GM12801 (cell line): ENCODE measurements around the gene UXS1.

ENCODE experiments used
- CTCF ChIP-seq: IDR thresholded peaks from one replicate; pipeline ENCODE4 v1.5.1; 2011; ENCODE audit warnings: control low read depth; ENCODE audit not compliant: insufficient read length; ENCODE audit errors: extremely low read depth

The UXS1 gene

GRCh38 chr2:106193977-106194778 lies at the start of gene UXS1:
UXS1 (minus strand) TSS chr2:106194301; CDS start chr2:106194241, 60 bp downstream.
- no peak for TF ChIP-seq CTCF

- no peak for TF ChIP-seq CTCF
Observed at GRCh38 chr2:106233350-106233706, 39.2 kb upstream of the UXS1 start.

DNA sequence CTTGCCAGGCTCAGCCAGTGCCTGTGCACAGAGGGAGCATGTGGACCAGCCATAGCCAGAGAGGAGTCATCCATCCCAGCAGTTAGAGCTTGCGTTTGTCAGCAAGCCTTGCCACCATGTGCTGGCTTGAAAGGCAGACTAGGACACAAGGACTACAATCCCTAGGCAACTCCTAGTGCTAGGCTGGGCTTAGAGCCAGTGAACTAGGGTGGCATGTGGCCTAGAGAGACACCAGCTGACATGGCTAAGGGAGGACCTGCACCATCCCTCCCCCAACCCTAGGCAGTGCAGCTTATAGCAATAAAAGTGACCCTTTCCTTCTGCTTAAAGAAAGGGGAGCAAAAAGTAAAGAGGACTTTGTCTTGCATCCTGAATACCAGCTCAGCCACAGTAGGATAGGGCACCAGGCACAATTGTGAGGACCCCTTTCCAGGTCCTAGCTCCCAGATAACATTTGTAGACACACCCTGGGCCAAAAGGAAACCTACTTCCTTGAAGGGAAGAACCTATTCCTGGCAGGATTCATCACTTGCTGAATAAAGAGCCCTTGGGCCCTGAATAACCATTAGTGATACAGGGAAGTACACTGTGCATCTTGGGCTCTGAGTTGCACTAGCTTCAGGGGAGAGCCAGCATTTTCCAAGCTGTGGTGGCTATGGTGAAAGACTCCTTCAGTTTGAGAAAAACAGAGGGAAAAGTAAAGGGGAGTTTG lies 38.7 kb upstream of the UXS1 start:
- TF ChIP-seq CTCF = no peak

DNA sequence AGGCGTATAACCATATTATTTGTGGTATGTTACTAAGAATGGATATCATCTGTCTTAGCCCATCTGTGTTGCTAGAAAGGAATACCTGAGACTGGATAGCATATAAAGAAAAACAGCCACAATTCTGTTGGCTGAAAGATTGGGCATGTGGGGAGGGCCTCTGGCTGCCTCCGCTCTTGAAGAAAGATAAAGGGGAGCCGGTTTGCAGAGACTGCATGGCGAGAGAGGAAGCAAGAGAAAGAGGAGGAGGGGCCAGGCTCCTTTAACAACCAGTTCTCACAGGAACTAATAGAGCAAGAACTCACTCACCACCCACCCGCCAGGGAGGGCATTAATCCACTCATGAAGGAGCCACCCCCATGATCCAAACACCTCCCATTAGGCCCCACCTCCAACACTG lies 29.2 kb upstream of the UXS1 start:
- no peak for TF ChIP-seq CTCF

DNA sequence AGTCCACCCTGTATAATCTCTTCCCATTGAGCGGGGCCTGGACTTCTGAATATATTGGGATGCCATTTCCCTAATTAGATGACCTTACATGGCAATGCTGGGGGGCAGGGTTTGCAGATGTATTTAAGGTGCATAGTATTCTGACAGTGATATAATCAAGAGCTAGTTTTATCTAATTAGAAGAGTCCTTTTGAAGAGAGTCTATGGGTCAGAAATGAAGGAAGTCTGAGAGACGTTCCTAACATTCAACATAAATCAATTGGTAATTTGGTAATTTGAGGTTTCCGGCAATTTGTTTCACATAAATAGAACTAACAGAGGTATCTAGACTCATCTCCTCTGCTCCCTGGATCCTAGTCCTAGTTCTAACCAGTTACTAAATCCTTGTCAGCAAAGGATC lies 25.7 kb upstream of the UXS1 start:
- no peak for TF ChIP-seq CTCF

- no peak for TF ChIP-seq CTCF
Observed at GRCh38 chr2:106208874-106209273, 14.8 kb upstream of the UXS1 start.

GRCh38 chr2:106208399-106208798 lies 14.3 kb upstream of the UXS1 start:
- no peak for TF ChIP-seq CTCF
